GM18873 (cell line): ENCODE data around the gene SLC15A1.

Experiments
- ATAC-seq: cut with Tn5 transposase; IDR thresholded peaks from one replicate; pipeline ENCODE4 v1.9.1; 2021; ENCODE audit warnings: mild to moderate bottlenecking, moderate library complexity, moderate number of reproducible peaks; ENCODE audit not compliant: unreplicated experiment, low FRiP score

Gene SLC15A1, protein sequence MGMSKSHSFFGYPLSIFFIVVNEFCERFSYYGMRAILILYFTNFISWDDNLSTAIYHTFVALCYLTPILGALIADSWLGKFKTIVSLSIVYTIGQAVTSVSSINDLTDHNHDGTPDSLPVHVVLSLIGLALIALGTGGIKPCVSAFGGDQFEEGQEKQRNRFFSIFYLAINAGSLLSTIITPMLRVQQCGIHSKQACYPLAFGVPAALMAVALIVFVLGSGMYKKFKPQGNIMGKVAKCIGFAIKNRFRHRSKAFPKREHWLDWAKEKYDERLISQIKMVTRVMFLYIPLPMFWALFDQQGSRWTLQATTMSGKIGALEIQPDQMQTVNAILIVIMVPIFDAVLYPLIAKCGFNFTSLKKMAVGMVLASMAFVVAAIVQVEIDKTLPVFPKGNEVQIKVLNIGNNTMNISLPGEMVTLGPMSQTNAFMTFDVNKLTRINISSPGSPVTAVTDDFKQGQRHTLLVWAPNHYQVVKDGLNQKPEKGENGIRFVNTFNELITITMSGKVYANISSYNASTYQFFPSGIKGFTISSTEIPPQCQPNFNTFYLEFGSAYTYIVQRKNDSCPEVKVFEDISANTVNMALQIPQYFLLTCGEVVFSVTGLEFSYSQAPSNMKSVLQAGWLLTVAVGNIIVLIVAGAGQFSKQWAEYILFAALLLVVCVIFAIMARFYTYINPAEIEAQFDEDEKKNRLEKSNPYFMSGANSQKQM

GRCh38 chr13:98752467-98753290, at the start of gene SLC15A1:
TSS of gene SLC15A1 (minus strand) at chr13:98752672. CDS start at chr13:98752598, 74 bp downstream.
- no peak for ATAC-seq

DNA sequence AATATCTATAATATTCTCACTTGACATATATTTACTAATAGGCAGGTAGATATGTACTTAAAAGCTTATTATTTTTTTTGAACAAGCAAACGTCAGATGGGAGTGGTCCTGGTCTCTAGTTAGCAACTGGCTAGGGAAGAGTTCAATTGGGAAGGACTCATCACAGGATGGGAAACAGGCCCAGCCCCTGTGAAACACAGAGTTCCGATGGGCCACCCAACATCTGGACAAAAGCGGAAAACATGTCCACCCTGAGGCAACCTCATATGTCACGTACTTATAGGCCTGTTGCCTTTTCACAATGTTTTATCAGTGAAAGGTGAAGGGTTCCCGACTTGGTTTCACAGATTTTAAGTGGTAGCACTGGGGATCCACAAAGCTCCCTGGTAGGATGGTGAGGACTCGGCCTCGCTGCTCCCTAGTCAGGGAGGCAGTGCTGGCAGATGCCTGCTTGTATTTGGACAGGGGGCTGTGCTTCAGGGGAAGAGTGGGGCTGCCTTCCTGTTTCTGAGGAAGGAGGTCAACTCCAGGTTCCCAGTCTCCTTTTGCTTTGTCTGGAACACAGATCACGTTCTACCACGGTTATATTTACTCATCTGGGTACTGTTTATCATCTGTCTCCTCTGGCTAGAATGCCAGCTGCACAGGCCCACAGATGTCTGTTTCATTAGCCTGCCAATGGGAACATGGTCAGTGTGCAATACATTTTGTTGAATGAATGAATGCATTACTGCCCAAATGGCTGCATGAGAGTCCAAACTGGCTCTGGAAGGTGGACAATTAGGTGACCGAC, 49.4 kb upstream of the SLC15A1 start:
- ATAC-seq = no peak

DNA sequence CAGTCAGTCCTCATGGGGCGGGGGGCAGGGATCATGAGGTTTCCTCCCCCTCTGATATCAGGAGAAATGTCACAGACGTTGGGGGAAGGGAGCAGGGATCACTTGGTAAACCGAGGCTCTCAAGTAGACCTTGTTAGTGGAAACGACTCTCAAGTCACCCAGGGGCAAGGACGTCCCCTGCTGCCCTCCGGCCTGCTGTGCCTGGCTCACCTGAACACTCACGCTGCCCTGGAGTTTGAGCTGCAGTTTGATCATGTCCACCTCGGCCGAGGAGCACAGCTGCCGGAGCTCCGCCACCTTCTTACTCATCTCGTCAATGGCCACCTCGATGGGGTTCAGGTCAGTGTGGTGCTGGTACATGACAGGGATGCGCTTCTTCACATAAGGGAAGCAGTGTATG, 47.6 kb upstream of the SLC15A1 start:
- ATAC-seq = no peak

DNA sequence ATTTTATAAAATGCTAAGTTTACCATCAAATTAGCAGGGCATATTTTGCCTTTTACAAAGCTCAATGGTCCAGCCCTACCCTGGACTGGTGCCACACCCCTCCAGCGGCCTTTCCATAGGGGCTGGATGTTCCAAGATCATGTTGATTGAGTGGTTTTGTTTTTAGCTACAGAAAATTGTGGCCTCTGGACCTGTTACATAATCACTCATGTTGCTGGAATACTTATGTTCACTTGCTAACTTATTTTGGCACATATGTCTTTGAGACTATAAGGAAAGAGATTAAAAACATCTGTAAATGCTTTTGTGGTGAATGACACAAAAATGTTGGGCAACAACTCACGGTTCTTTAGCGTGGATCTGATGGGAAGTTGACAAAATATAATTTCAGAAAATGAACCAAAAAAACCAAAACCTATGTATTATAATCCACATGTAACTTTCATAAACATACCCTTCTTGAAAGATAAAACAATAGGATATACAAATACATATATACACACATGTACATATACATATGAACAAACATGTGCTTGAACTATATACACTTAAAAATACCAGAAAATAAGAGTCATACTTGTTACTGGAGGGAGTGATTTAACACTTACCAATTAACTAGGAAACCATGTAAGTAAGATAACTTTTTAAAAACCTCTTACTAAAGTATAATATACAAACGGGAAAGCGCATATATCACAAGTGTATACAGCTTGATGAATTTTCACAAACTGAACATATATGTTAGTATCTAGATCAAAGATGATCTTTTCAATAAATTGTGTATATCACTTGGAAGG, 46.6 kb upstream of the SLC15A1 start:
- no peak for ATAC-seq

DNA sequence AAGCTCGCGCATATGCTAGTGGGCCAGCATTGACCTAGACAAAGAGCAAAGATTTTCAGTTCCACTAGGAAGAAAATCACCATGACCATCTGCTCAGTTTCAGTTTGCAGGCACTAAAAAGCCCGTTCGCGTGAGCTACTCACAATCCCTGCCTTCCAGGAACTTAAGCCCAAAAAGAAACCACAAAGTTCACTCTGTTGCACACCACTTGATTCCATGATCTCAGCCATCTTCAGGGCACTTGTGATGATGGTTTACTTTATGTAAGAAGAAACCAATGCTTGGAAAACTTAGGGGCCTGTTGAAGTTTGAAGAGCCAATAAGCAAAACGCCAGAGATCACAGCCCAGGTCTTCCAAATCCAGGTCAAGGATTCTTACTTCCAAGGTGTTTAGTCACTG, 45.0 kb upstream of the SLC15A1 start:
- no peak for ATAC-seq

DNA sequence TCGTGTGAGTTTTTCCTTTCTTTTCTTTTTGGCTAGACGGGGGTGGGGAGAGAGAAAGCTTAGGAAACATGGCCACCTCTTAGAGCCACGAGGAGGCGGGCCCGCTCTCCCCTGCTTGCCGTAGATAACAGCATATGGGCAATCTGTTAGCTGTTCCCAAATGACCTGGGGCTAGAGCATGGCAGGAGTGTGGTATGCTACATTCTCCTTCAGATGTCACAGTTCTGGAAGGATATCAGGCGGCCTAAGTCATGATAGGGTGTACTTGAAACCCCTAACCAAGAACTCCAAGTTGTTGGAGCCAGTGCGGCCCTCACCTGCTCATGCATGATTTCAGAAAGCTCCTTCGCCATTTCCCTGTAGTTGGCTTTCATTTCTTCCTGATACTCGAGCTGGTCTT, 44.3 kb upstream of the SLC15A1 start:
- ATAC-seq = no peak

GRCh38 chr13:98796191-98796590, 43.7 kb upstream of the SLC15A1 start:
- no peak for ATAC-seq

DNA sequence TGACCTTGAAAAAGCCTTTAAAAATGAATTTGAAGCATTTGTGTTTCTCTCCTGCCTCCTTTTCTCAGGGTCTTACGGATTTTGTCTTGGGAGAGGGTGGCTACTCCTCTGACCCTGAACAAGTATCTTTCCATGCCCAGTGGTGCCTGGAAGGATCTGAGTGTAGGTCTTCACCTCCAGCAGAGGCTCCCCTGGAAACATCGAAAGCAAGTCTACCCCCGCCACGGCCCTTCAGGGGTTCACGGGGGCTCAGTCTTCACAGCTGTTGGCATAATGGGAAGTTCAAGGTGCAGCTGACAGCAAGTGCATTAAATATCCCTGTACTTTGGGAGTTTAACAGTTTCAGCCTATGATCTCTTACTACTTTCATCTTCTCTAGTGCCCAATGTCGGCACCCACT, 42.7 kb upstream of the SLC15A1 start:
- ATAC-seq = no peak

GRCh38 chr13:98794498-98794897, 42.0 kb upstream of the SLC15A1 start:
- no peak for ATAC-seq

DNA sequence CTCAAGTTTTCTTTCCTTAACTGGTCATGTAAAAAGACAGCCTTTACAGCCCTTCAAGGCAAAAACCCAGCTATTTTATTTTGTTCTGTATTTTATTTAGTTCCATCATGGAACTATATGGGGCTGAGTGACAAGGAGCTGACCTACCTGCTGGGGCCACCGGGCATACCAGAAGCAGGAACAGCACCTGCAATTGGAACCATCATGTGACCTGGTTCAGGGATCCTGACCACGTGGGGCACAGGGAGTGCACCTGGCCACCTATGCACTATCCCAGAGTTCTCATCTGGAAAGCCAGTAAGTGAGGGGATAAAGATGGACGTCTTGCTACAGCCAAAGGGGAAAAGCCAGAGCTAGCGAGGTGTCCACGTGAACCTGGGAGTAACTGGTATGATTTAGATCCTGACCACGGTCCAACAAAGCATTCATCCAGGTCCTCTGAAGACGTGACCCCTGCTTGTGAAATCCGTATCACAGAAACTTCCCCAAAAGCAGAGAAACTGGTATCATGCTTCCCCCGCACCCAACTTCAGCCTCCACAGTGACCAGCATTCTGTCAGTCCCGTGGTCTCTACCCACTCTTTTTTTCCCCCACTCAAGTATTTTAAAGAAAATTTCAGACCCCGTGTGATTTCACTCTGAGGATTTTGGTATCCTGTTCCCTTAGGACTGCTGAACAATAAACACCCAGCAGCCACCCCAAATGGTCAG, 40.5 kb upstream of the SLC15A1 start:
- ATAC-seq = no peak

GRCh38 chr13:98792321-98792720, 39.8 kb upstream of the SLC15A1 start:
- ATAC-seq = no peak

DNA sequence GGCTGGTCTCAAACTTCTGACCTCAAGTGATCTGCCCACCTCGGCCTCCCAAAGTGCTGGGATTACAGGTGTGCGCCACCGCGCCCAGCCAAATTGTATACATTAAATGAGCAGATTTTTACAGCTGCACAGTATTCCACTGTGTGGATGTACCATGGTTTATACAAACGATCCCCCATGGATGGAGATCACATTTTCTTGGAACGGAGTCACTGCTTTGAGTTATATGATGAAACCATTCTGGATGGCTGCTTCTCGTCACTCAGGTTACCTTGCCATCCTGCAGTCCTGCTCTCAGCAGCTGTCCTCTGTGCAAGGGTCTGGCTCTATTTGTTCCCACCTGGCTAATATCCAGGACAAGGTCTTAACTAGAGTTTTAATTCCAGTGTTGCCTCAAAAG, 39.1 kb upstream of the SLC15A1 start:
- no peak for ATAC-seq

DNA sequence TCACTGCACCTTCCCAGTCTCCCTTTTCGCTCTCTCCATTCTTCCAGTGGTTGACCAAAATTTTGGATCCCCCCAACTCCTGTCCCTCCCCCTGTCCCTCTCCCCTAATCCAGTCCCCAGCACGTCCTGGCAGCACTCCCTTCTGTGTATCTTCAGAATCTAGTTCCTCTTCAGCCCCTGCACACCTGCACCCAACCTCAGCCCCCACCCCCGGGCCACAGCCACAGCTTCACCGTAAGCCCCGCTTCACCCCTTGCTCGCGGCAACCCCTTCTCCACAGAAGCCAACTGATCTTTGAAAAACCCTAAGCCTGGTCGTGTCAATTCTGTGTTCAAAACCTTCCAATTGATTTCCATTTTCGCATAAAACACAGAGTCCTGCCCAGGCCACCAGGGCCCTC, 35.5 kb upstream of the SLC15A1 start:
- no peak for ATAC-seq

DNA sequence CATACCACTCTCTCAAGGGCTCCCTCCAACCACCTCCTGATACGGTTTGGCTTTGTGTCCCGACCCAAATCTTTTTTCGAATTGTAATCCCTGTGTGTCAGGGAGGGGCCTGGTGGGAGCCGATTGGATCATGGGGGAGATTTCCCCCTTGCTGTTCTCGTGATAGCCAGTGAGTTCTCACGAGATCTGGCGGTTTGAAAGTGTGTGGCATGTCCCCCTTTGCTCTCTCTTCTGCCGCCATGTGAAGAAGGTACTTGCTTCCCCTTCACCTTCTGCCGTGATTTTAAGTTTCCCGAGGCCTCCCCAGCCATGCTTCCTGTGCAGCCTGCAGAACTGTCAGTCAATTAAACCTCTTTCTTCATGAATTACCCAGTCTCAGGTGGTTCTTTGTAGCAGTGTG, 34.7 kb upstream of the SLC15A1 start:
- no peak for ATAC-seq

GRCh38 chr13:98786023-98786422, 33.6 kb upstream of the SLC15A1 start:
- ATAC-seq = no peak

DNA sequence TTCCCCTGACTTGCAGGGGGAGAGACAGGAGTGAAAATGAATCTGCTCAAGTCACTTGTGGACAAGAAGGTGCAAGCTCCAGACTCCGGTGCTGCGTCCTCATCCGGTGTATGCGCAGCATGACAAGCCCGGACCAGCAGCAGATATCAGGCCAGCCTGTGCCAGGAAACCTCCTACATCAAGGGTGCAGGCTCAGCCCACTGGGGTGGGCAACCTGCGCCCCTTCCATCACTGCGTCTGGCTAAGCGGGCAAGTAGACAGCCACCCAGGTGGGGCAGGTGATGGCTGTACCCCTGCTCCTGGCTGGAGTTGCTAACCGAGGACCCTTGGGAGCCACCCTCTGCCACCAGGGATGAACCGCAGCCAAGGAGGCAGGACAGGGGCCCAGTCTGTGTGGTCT, 32.9 kb upstream of the SLC15A1 start:
- no peak for ATAC-seq

DNA sequence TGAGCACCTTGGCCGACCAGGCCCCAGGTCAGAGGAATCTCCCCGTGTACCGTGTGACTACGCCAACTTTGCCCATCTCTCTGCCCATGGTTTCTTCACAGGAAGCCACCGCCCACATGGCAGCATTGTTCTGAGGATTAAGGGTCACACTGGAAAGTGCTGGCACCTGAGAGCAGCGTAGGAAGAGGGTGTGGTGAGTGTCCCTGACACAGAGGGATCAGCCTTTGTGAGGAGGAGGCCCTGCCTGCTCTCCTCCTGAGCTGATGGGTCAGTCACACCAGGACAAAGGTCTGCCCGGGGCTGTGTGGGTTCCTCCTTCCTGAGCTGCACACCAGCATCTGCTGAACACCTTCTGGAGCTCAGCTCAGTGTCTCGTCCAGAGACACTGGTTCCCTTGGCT, 32.2 kb upstream of the SLC15A1 start:
- ATAC-seq = no peak

- ATAC-seq = no peak
Measured at GRCh38 chr13:98783856-98784478, 31.5 kb upstream of the SLC15A1 start.
